ENCODE results near the gene PACSIN1. TPM values are rescaled to one million over a fixed set of nuclear protein-coding genes. Genes with fewer than 3 reads are reported as not detected.

PACSIN1 gene
- total RNA-seq, 1 donor from 2014 or later: 0.41 TPM

DNA sequence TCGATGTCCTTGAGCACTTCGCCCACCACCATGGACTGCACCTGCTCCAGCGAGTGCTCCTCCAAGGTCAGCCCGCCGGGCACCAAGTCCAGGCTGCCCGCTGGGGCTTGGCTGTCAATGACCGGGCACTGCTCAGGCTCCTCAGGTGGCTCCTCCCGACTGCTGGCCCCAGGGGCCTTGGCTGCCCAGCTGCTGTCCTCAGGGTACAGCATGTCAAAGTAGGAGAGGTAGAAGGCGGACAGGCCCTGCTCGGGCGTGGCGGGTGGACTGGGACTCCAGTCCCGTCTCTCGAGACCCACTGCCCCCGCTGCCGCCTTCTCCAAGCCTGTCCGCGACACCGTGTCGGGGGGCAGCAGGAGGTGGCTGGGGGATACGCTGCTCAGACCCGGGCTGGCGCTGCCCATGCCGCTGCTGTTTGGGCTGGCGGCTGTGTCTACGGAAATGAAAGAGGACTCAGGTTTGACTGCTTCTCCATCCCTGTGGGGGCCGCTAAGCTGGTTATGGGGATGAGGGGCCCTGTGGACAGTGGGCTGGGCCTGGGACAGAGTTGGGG lies 78.3 kb downstream of the PACSIN1 start:
- H2AFZ ChIP-seq (replicated peaks): no peak overlapping the region

DNA sequence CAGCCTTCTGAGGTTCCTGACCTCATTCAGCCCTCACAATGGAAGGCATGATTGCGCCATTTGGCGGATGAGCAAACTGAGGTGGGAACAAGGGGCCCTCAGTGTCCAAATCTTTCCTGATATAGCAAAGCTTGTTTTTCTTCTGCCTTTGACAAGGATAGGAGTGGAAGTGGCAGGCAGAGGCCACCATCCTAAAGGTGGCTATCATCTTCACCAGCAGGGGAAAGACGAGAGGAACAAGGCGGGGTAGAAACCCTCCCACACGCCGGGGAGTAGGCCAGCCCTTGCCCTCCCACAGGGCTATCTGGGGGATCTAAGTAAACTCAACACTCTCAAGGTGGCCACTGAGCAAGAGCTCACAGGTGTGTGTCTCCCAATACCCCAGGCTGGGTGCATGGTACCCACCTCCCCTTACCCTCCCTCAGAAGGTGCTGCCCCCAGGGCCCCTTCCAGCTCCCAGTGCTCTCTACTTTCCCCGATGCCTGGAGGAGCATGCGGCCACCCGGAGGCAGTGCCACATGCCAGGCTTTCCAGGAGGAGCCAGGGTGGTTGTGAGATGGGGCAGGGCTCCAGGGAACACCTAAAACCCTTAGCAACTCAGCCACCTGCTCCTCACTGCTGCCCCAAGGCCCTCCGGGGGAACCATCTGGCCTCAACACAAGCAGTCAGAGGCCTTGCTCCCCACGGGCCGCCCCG lies 79.0 kb downstream of the PACSIN1 start:
- no peak overlapping the region for H3K27ac Mint-ChIP-seq
- H3K9me3 ChIP-seq (ENCODE audit: low read depth): no peaks in the 10 kb centered on the region
- peaks cover 5% of the 10 kb centered on the region for H3K4me1 ChIP-seq
- no peak overlapping the region for H3K4me3 ChIP-seq
- H3K36me3 ChIP-seq: no peaks in the 10 kb centered on the region
- H3K79me2 ChIP-seq (ENCODE audit: low read depth): no peaks in the 10 kb centered on the region
- no peak overlapping the region for H3K4me3 Mint-ChIP-seq
- no peaks in the 10 kb centered on the region for H3F3A ChIP-seq (ENCODE audit: low read depth)
- no peaks in the 10 kb centered on the region for H3K27me3 ChIP-seq
- H3K4me1 Mint-ChIP-seq: peaks cover 22% of the 10 kb centered on the region
- DNase-seq (ENCODE audit: low spot score): no peak
- H3K27me3 Mint-ChIP-seq (ENCODE audit: insufficient read depth, low read depth): peaks cover 11% of the 10 kb centered on the region
- TF ChIP-seq, protein P1, sequence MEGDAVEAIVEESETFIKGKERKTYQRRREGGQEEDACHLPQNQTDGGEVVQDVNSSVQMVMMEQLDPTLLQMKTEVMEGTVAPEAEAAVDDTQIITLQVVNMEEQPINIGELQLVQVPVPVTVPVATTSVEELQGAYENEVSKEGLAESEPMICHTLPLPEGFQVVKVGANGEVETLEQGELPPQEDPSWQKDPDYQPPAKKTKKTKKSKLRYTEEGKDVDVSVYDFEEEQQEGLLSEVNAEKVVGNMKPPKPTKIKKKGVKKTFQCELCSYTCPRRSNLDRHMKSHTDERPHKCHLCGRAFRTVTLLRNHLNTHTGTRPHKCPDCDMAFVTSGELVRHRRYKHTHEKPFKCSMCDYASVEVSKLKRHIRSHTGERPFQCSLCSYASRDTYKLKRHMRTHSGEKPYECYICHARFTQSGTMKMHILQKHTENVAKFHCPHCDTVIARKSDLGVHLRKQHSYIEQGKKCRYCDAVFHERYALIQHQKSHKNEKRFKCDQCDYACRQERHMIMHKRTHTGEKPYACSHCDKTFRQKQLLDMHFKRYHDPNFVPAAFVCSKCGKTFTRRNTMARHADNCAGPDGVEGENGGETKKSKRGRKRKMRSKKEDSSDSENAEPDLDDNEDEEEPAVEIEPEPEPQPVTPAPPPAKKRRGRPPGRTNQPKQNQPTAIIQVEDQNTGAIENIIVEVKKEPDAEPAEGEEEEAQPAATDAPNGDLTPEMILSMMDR (IDR thresholded peaks at IDR 0.05): no peak
- TF ChIP-seq EZH2 (IDR thresholded peaks at IDR 0.05) (no peak), EZH2phosphoT487 (IDR thresholded peaks at IDR 0.05) (no peak)
- no peak overlapping the region for H3K9ac ChIP-seq
- H3K4me2 ChIP-seq: no peak overlapping the region
- no peaks in the 10 kb centered on the region for H3K36me3 Mint-ChIP-seq
- no peaks in the 10 kb centered on the region for H3K9me3 Mint-ChIP-seq
- H4K20me1 ChIP-seq (ENCODE audit: low read depth): no peaks in the 10 kb centered on the region
- H3K27ac ChIP-seq: no peak overlapping the region
- no peak overlapping the region for H2AFZ ChIP-seq (replicated peaks)

More for the DNA sequence above, 78.3 kb downstream of the PACSIN1 start:
- no peaks in the 10 kb centered on the region for H3K9me3 Mint-ChIP-seq
- peaks cover 11% of the 10 kb centered on the region for H3K27me3 Mint-ChIP-seq (ENCODE audit: insufficient read depth, low read depth)
- Histone ChIP-seq H3K4me1 (peaks cover 1% of the 10 kb centered on the region), H3K4me2 (no peak overlapping the region), H3K27ac (no peak overlapping the region), H3K27me3 (no peaks in the 10 kb centered on the region), H4K20me1 (ENCODE audit: low read depth) (no peaks in the 10 kb centered on the region), H3K9ac (no peak overlapping the region), H3K4me3 (no peak overlapping the region), H3K79me2 (ENCODE audit: low read depth) (no peaks in the 10 kb centered on the region), H3K9me3 (ENCODE audit: low read depth) (no peaks in the 10 kb centered on the region), H3K36me3 (no peaks in the 10 kb centered on the region), H3F3A (ENCODE audit: low read depth) (no peaks in the 10 kb centered on the region)
- DNase-seq (ENCODE audit: low spot score): no peak
- no peak overlapping the region for H3K27ac Mint-ChIP-seq
- no peaks in the 10 kb centered on the region for H3K36me3 Mint-ChIP-seq
- TF ChIP-seq, protein P1 (IDR thresholded peaks at IDR 0.05): no peak
- TF ChIP-seq EZH2 (IDR thresholded peaks at IDR 0.05) (no peak), EZH2phosphoT487 (IDR thresholded peaks at IDR 0.05) (no peak)
- peaks cover 18% of the 10 kb centered on the region for H3K4me1 Mint-ChIP-seq
- H3K4me3 Mint-ChIP-seq: no peak overlapping the region

DNA sequence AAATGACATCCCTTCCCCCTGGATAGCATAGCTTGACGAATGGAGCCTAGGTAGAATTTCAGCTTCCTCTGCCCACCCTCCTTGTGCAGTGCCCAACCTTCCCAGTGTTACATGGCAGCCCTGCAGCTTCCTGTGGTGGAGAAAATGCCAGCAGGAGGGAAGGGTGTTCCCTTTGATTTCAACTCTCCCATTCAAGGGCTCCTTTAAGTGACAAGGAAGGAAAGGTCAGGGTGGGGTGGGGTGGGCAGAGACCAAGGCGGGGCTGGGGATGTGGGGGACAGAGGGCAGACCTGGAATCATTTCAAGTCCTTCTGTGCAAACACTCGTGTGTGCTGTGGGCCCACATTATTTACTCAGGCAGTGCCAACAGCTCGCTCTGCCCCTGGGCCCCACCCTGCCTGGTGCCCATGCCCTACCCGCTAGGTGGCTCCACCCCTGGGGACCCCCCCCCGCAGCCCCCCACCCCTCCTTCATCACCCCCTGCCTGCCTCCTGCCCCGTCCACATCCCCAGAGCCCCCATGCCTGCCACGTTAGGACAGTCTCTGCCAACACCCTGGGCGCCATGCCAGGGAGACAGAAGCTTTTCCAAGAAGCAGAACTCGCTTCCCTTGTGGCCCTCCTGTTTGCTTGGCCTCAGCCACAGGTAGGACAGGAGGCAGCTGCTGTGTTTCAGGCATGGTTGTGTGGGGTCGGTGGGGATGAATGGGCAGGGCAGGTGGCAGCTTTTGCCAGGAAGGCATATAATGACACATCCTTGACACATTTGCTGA lies 80.9 kb downstream of the PACSIN1 start:
- H3F3A ChIP-seq (ENCODE audit: low read depth): no peaks in the 10 kb centered on the region
- no peak overlapping the region for H3K4me3 Mint-ChIP-seq
- no peaks in the 10 kb centered on the region for H3K36me3 Mint-ChIP-seq
- no peaks in the 10 kb centered on the region for H3K9me3 ChIP-seq (ENCODE audit: low read depth)
- no peaks in the 10 kb centered on the region for H4K20me1 ChIP-seq (ENCODE audit: low read depth)
- H2AFZ ChIP-seq (replicated peaks): no peak overlapping the region
- H3K9me3 Mint-ChIP-seq: no peaks in the 10 kb centered on the region
- H3K27ac Mint-ChIP-seq: no peak overlapping the region
- DNase-seq (ENCODE audit: low spot score): no peak
- no peak overlapping the region for H3K4me3 ChIP-seq
- peaks cover 5% of the 10 kb centered on the region for H3K4me1 ChIP-seq
- H3K27me3 Mint-ChIP-seq (ENCODE audit: insufficient read depth, low read depth): peaks cover 8% of the 10 kb centered on the region
- H3K79me2 ChIP-seq (ENCODE audit: low read depth): no peaks in the 10 kb centered on the region
- no peaks in the 10 kb centered on the region for H3K36me3 ChIP-seq
- H3K9ac ChIP-seq: no peak overlapping the region
- H3K27me3 ChIP-seq: no peaks in the 10 kb centered on the region
- H3K4me2 ChIP-seq: no peak overlapping the region
- no peak overlapping the region for H3K27ac ChIP-seq
- peaks cover 27% of the 10 kb centered on the region for H3K4me1 Mint-ChIP-seq
- no peak for TF ChIP-seq EZH2phosphoT487 (IDR thresholded peaks at IDR 0.05)

All from neural progenitor cell (in vitro differentiated cells).